Activated B cell treated with CpG ODN at 0.5 μM for 24 hours (primary cell): ENCODE measurements around the gene SERPINB13. TPM values are rescaled to one million over a fixed set of nuclear protein-coding genes. Genes with fewer than 3 reads are reported as not detected.

Experiments
- ATAC-seq: fragments of 200-7000 bp; cut with Tn5 transposase; one replicate; pipeline ENCODE4 v1.10.0; 2021; ENCODE audit warnings: low read depth, mild to moderate bottlenecking, moderate library complexity
- CTCF ChIA-PET: fragments of 350-600 bp; sonication (Branson Sonifier 250); formaldehyde crosslinking; loops from one replicate; lab custom pipeline; 2021; ENCODE audit warnings: antibody characterized with exemption; lab: Charles Lee
- POLR2A ChIA-PET: fragments of 350-600 bp; sonication (Branson Sonifier 250); formaldehyde crosslinking; loops from one replicate; lab custom pipeline; 2021; ENCODE audit warnings: antibody characterized with exemption; lab: Charles Lee
- DNase-seq: peaks from one replicate; pipeline ENCODE4 v3.0.0; 2022
- H3K27ac Mint-ChIP-seq: one replicate; pipeline ENCODE4 v1.8.0; 2020; ENCODE audit warnings: mixed read lengths
- H3K27me3 Mint-ChIP-seq: one replicate; pipeline ENCODE4 v1.8.0; 2021; ENCODE audit warnings: mixed read lengths
- H3K36me3 Mint-ChIP-seq: one replicate; pipeline ENCODE4 v1.8.0; 2021; ENCODE audit warnings: low read depth, mixed read lengths
- H3K4me1 Mint-ChIP-seq: one replicate; pipeline ENCODE4 v1.8.0; 2021; ENCODE audit warnings: mixed read lengths
- H3K4me3 Mint-ChIP-seq: one replicate; pipeline ENCODE4 v1.8.0; 2020; ENCODE audit warnings: mild to moderate bottlenecking, mixed read lengths
- H3K9me3 Mint-ChIP-seq: one replicate; pipeline ENCODE4 v1.8.0; 2020; ENCODE audit warnings: mixed read lengths
- CTCF ChIP-seq: fragments of 200-600 bp; IDR thresholded peaks from one replicate; pipeline ENCODE4 v1.8.0; 2022; ENCODE audit warnings: antibody characterized with exemption, mild to moderate bottlenecking
- intact Hi-C: fragments of 100-400 bp; cut with micrococcal nuclease; formaldehyde crosslinking; loops from one replicate; pipeline ENCODE4 v1.15.1; 2024
- total RNA-seq: library from RNA; stranded (reverse); gene quantifications from 2 replicates; pipeline ENCODE4 v1.2.3, GENCODE V29; 2022

SERPINB13 gene
- total RNA-seq, 1 donor from 2014 or later: not detected

GRCh38 chr18:63592471-63592870 is 5.3 kb downstream of the SERPINB13 start:
- intact Hi-C loops: no loop called here
- no peak for TF ChIP-seq CTCF
- H3K9me3 Mint-ChIP-seq: no peaks in the 10 kb centered on the region
- POLR2A ChIA-PET: no interaction called here
- H3K4me3 Mint-ChIP-seq: no peak overlapping the region
- no peak for DNase-seq
- no peaks in the 10 kb centered on the region for H3K36me3 Mint-ChIP-seq
- ATAC-seq: no peak
- no peak overlapping the region for H3K27ac Mint-ChIP-seq
- no peaks in the 10 kb centered on the region for H3K4me1 Mint-ChIP-seq
- peaks cover 8% of the 10 kb centered on the region for H3K27me3 Mint-ChIP-seq
- CTCF ChIA-PET: no interaction called here

GRCh38 chr18:63596964-63597363 is 9.8 kb downstream of the SERPINB13 start:
- no peak for TF ChIP-seq CTCF
- ChIA-PET CTCF (no interaction called here), POLR2A (no interaction called here)
- DNase-seq (no peak), ATAC-seq (no peak)
- no peak overlapping the region for H3K4me3 Mint-ChIP-seq
- no peaks in the 10 kb centered on the region for H3K4me1 Mint-ChIP-seq
- no peaks in the 10 kb centered on the region for H3K36me3 Mint-ChIP-seq
- H3K27me3 Mint-ChIP-seq: peaks cover 2% of the 10 kb centered on the region
- H3K9me3 Mint-ChIP-seq: no peaks in the 10 kb centered on the region
- no peak overlapping the region for H3K27ac Mint-ChIP-seq
- intact Hi-C loops: no loop called here

- ATAC-seq: no peak
- no peaks in the 10 kb centered on the region for H3K9me3 Mint-ChIP-seq
- intact Hi-C loops: no loop called here
- H3K27me3 Mint-ChIP-seq: no peaks in the 10 kb centered on the region
- H3K36me3 Mint-ChIP-seq: no peaks in the 10 kb centered on the region
- no peak overlapping the region for H3K4me3 Mint-ChIP-seq
- peaks cover 3% of the 10 kb centered on the region for H3K4me1 Mint-ChIP-seq
- ChIA-PET POLR2A (no interaction called here), CTCF (no interaction called here)
- H3K27ac Mint-ChIP-seq: no peak overlapping the region
- TF ChIP-seq CTCF: no peak
- no peak for DNase-seq
Observed at GRCh38 chr18:63603355-63603754, 16.2 kb downstream of the SERPINB13 start.

- ChIA-PET CTCF (no interaction called here), POLR2A (no interaction called here)
- no peak for ATAC-seq
- Mint-ChIP-seq H3K36me3 (no peaks in the 10 kb centered on the region), H3K27ac (no peak overlapping the region), H3K9me3 (no peaks in the 10 kb centered on the region), H3K27me3 (no peaks in the 10 kb centered on the region), H3K4me1 (peaks cover 3% of the 10 kb centered on the region), H3K4me3 (no peak overlapping the region)
- intact Hi-C loops: no loop called here
- TF ChIP-seq CTCF: no peak
- DNase-seq: no peak
Observed at GRCh38 chr18:63603772-63604171, 16.6 kb downstream of the SERPINB13 start.

- CTCF ChIA-PET: no interaction called here
Observed at GRCh38 chr18:63604791-63605567, 17.8 kb downstream of the SERPINB13 start.

More at GRCh38 chr18:63604791-63605567, 17.8 kb downstream of the SERPINB13 start:
- peaks cover 3% of the 10 kb centered on the region for H3K4me1 Mint-ChIP-seq
- no peak for DNase-seq
- H3K27me3 Mint-ChIP-seq: no peaks in the 10 kb centered on the region
- ATAC-seq: no peak
- intact Hi-C loops: no loop called here
- H3K4me3 Mint-ChIP-seq: no peak overlapping the region
- POLR2A ChIA-PET: no interaction called here
- no peaks in the 10 kb centered on the region for H3K9me3 Mint-ChIP-seq
- H3K27ac Mint-ChIP-seq: no peak overlapping the region
- no peaks in the 10 kb centered on the region for H3K36me3 Mint-ChIP-seq
- no peak for TF ChIP-seq CTCF
